ENCODE data around the gene ALPG.
A peak's percentile ranks its signal among the peaks of the same experiment; 100 is the strongest.

The ALPG gene

GRCh38 chr2:232447091-232447620 is 40.5 kb downstream of the ALPG start:
- H3K27me3 ChIP-seq (ENCODE audit: insufficient read depth, low read length, poor library complexity), result no peaks in the 10 kb centered on the region
- H3K36me3 ChIP-seq (ENCODE audit: insufficient read depth, low read length), result no peaks in the 10 kb centered on the region
- no peak overlapping the region for H3K9ac ChIP-seq (ENCODE audit: low read depth, low read length)
- H4K20me1 ChIP-seq (ENCODE audit: insufficient read depth, low read length), result no peaks in the 10 kb centered on the region
- H3K4me2 ChIP-seq (ENCODE audit: insufficient read depth, low read length), result no peak overlapping the region
- TF ChIP-seq EZH2 (IDR thresholded peaks at IDR 0.05; ENCODE audit: borderline replicate concordance, low read depth, low read length, severe bottlenecking), result no peak
- no peak for TF ChIP-seq CTCF (IDR thresholded peaks at IDR 0.05; ENCODE audit: borderline replicate concordance, extremely low read depth, low read length, poor library complexity, severe bottlenecking)
- H3K4me1 ChIP-seq (ENCODE audit: insufficient read depth, low read length), result peaks cover 4% of the 10 kb centered on the region; the same call in 1 of the 2 replicates
- no peak overlapping the region for H3K4me3 ChIP-seq (ENCODE audit: low read depth in 1 of 2, low read length in 2 of 2)
- ATAC-seq (ENCODE audit: insufficient read depth, low read depth), result no peak
- DNase-seq, result no peak
- H3K27ac ChIP-seq (ENCODE audit: low read length), result no peak overlapping the region
- H2AFZ ChIP-seq (ENCODE audit: low read depth, low read length), result no peak overlapping the region
- H3K79me2 ChIP-seq (ENCODE audit: insufficient read depth, low read length), result no peaks in the 10 kb centered on the region
- no peaks in the 10 kb centered on the region for H3K9me3 ChIP-seq (ENCODE audit: insufficient read depth, low read length, severe bottlenecking)

- no peak for TF ChIP-seq CTCF (IDR thresholded peaks at IDR 0.05; ENCODE audit: borderline replicate concordance, extremely low read depth, low read length, poor library complexity, severe bottlenecking)
- no peak for TF ChIP-seq EZH2 (IDR thresholded peaks at IDR 0.05; ENCODE audit: borderline replicate concordance, low read depth, low read length, severe bottlenecking)
- Histone ChIP-seq H3K79me2 (ENCODE audit: insufficient read depth, low read length) (no peaks in the 10 kb centered on the region), H3K9ac (ENCODE audit: low read depth, low read length) (no peak overlapping the region), H3K4me3 (ENCODE audit: low read depth in 1 of 2, low read length in 2 of 2) (no peak overlapping the region), H3K4me1 (ENCODE audit: insufficient read depth, low read length) (peaks cover 4% of the 10 kb centered on the region; the same call in 1 of the 2 replicates), H2AFZ (ENCODE audit: low read depth, low read length) (no peak overlapping the region), H3K4me2 (ENCODE audit: insufficient read depth, low read length) (no peak overlapping the region), H4K20me1 (ENCODE audit: insufficient read depth, low read length) (no peaks in the 10 kb centered on the region), H3K9me3 (ENCODE audit: insufficient read depth, low read length, severe bottlenecking) (no peaks in the 10 kb centered on the region), H3K27me3 (ENCODE audit: insufficient read depth, low read length, poor library complexity) (no peaks in the 10 kb centered on the region), H3K36me3 (ENCODE audit: insufficient read depth, low read length) (no peaks in the 10 kb centered on the region), H3K27ac (ENCODE audit: low read length) (no peak overlapping the region)
- no peak for ATAC-seq (ENCODE audit: insufficient read depth, low read depth)
- no peak for DNase-seq
Measured at GRCh38 chr2:232447638-232448303, 41.1 kb downstream of the ALPG start.

GRCh38 chr2:232448304-232448690 is 41.7 kb downstream of the ALPG start:
- Histone ChIP-seq H3K27ac (ENCODE audit: low read length) (no peak overlapping the region), H2AFZ (ENCODE audit: low read depth, low read length) (no peak overlapping the region), H3K4me2 (ENCODE audit: insufficient read depth, low read length) (no peak overlapping the region), H4K20me1 (ENCODE audit: insufficient read depth, low read length) (no peaks in the 10 kb centered on the region), H3K79me2 (ENCODE audit: insufficient read depth, low read length) (no peaks in the 10 kb centered on the region), H3K9ac (ENCODE audit: low read depth, low read length) (no peak overlapping the region), H3K9me3 (ENCODE audit: insufficient read depth, low read length, severe bottlenecking) (no peaks in the 10 kb centered on the region), H3K27me3 (ENCODE audit: insufficient read depth, low read length, poor library complexity) (no peaks in the 10 kb centered on the region), H3K36me3 (ENCODE audit: insufficient read depth, low read length) (no peaks in the 10 kb centered on the region), H3K4me3 (ENCODE audit: low read depth in 1 of 2, low read length in 2 of 2) (no peak overlapping the region), H3K4me1 (ENCODE audit: insufficient read depth, low read length) (peaks cover 4% of the 10 kb centered on the region; the same call in 1 of the 2 replicates)
- DNase-seq (peak; percentile 22), ATAC-seq (ENCODE audit: insufficient read depth, low read depth) (peak; percentile 11; the same call in 1 of the 3 replicates)
- no peak for TF ChIP-seq EZH2 (IDR thresholded peaks at IDR 0.05; ENCODE audit: borderline replicate concordance, low read depth, low read length, severe bottlenecking)
- TF ChIP-seq CTCF (IDR thresholded peaks at IDR 0.05; ENCODE audit: borderline replicate concordance, extremely low read depth, low read length, poor library complexity, severe bottlenecking), result no peak

Measured in DND-41 (cell line).